ENCODE results near the gene LRRC71. TPM values are rescaled to one million over a fixed set of nuclear protein-coding genes. Genes with fewer than 3 reads are reported as not detected.

Gene LRRC71
- total RNA-seq, 1 donor from 2014 or later, result 0.14 TPM

GRCh38 chr1:156947127-156947526 is 26.7 kb downstream of the LRRC71 start:
- H4K20me1 ChIP-seq (ENCODE audit: insufficient read depth, low read length), result peaks cover 5% of the 10 kb centered on the region
- H3K27ac ChIP-seq (ENCODE audit: low read depth, low read length), result no peak overlapping the region
- no peaks in the 10 kb centered on the region for H3K27me3 Mint-ChIP-seq (ENCODE audit: low read depth, unreplicated experiment)
- no peak overlapping the region for H3K4me3 Mint-ChIP-seq (ENCODE audit: unreplicated experiment)
- no peak overlapping the region for H3K4me3 ChIP-seq (ENCODE audit: insufficient read depth, low read depth, low read length)
- no peaks in the 10 kb centered on the region for H3K79me2 ChIP-seq (ENCODE audit: insufficient read depth, low read length)
- peaks cover 26% of the 10 kb centered on the region for H3K36me3 ChIP-seq (ENCODE audit: insufficient read depth, low read length)
- H3K9me3 ChIP-seq (ENCODE audit: insufficient read depth, low read depth, low read length), result no peaks in the 10 kb centered on the region
- H3K9ac ChIP-seq (ENCODE audit: low read length), result no peak overlapping the region
- no peak overlapping the region for H2AFZ ChIP-seq (ENCODE audit: low read depth, low read length)
- no peak overlapping the region for H3K27ac Mint-ChIP-seq (ENCODE audit: unreplicated experiment)
- H3K9me3 Mint-ChIP-seq (ENCODE audit: unreplicated experiment), result peaks cover 2% of the 10 kb centered on the region
- peaks cover 64% of the 10 kb centered on the region for H3K36me3 Mint-ChIP-seq (ENCODE audit: low read depth, unreplicated experiment)
- FAIRE-seq (no peak), DNase-seq (ENCODE audit: low read depth) (no peak)
- H3K27me3 ChIP-seq (ENCODE audit: insufficient read depth, low read length), result no peaks in the 10 kb centered on the region
- no peaks in the 10 kb centered on the region for H3K4me1 ChIP-seq (ENCODE audit: insufficient read depth, low read length)
- no peak overlapping the region for H3K4me2 ChIP-seq (ENCODE audit: low read length)
- TF ChIP-seq EZH2 (IDR thresholded peaks at IDR 0.05; ENCODE audit: insufficient read depth, low read length) (no peak), CTCF (IDR thresholded peaks at IDR 0.05; ENCODE audit: insufficient read depth, low read depth, low read length) (no peak)
- no peaks in the 10 kb centered on the region for H3K4me1 Mint-ChIP-seq (ENCODE audit: low read depth, unreplicated experiment)

GRCh38 chr1:156947818-156948525 is 27.5 kb downstream of the LRRC71 start:
- no peaks in the 10 kb centered on the region for H3K4me1 ChIP-seq (ENCODE audit: insufficient read depth, low read length)
- H3K27ac ChIP-seq (ENCODE audit: low read depth, low read length), result no peak overlapping the region
- no peaks in the 10 kb centered on the region for H3K27me3 Mint-ChIP-seq (ENCODE audit: low read depth, unreplicated experiment)
- H3K9me3 Mint-ChIP-seq (ENCODE audit: unreplicated experiment), result peaks cover 2% of the 10 kb centered on the region
- H2AFZ ChIP-seq (ENCODE audit: low read depth, low read length), result no peak overlapping the region
- no peak for FAIRE-seq
- H3K79me2 ChIP-seq (ENCODE audit: insufficient read depth, low read length), result no peaks in the 10 kb centered on the region
- peaks cover 61% of the 10 kb centered on the region for H3K36me3 Mint-ChIP-seq (ENCODE audit: low read depth, unreplicated experiment)
- no peaks in the 10 kb centered on the region for H3K4me1 Mint-ChIP-seq (ENCODE audit: low read depth, unreplicated experiment)
- peaks cover 5% of the 10 kb centered on the region for H4K20me1 ChIP-seq (ENCODE audit: insufficient read depth, low read length)
- H3K4me3 ChIP-seq (ENCODE audit: insufficient read depth, low read depth, low read length), result no peak overlapping the region
- peaks cover 21% of the 10 kb centered on the region for H3K36me3 ChIP-seq (ENCODE audit: insufficient read depth, low read length)
- H3K4me3 Mint-ChIP-seq (ENCODE audit: unreplicated experiment), result no peak overlapping the region
- H3K9ac ChIP-seq (ENCODE audit: low read length), result no peak overlapping the region
- TF ChIP-seq EZH2 (IDR thresholded peaks at IDR 0.05; ENCODE audit: insufficient read depth, low read length) (no peak), CTCF (IDR thresholded peaks at IDR 0.05; ENCODE audit: insufficient read depth, low read depth, low read length) (no peak)
- H3K9me3 ChIP-seq (ENCODE audit: insufficient read depth, low read depth, low read length), result no peaks in the 10 kb centered on the region
- DNase-seq (ENCODE audit: low read depth), result no peak
- no peak overlapping the region for H3K27ac Mint-ChIP-seq (ENCODE audit: unreplicated experiment)
- no peaks in the 10 kb centered on the region for H3K27me3 ChIP-seq (ENCODE audit: insufficient read depth, low read length)
- no peak overlapping the region for H3K4me2 ChIP-seq (ENCODE audit: low read length)

- H2AFZ ChIP-seq (ENCODE audit: low read depth, low read length), result no peak overlapping the region
- no peaks in the 10 kb centered on the region for H3K4me1 ChIP-seq (ENCODE audit: insufficient read depth, low read length)
- DNase-seq (ENCODE audit: low read depth) (no peak), FAIRE-seq (no peak)
- H3K36me3 ChIP-seq (ENCODE audit: insufficient read depth, low read length), result peaks cover 18% of the 10 kb centered on the region
- Mint-ChIP-seq H3K27me3 (ENCODE audit: low read depth, unreplicated experiment) (no peaks in the 10 kb centered on the region), H3K4me1 (ENCODE audit: low read depth, unreplicated experiment) (no peaks in the 10 kb centered on the region), H3K36me3 (ENCODE audit: low read depth, unreplicated experiment) (peaks cover 57% of the 10 kb centered on the region), H3K4me3 (ENCODE audit: unreplicated experiment) (no peak overlapping the region), H3K27ac (ENCODE audit: unreplicated experiment) (no peak overlapping the region), H3K9me3 (ENCODE audit: unreplicated experiment) (peaks cover 2% of the 10 kb centered on the region)
- H3K79me2 ChIP-seq (ENCODE audit: insufficient read depth, low read length), result no peaks in the 10 kb centered on the region
- no peak overlapping the region for H3K27ac ChIP-seq (ENCODE audit: low read depth, low read length)
- no peak for TF ChIP-seq CTCF (IDR thresholded peaks at IDR 0.05; ENCODE audit: insufficient read depth, low read depth, low read length)
- TF ChIP-seq EZH2 (IDR thresholded peaks at IDR 0.05; ENCODE audit: insufficient read depth, low read length), result no peak
- no peak overlapping the region for H3K4me2 ChIP-seq (ENCODE audit: low read length)
- no peaks in the 10 kb centered on the region for H3K27me3 ChIP-seq (ENCODE audit: insufficient read depth, low read length)
- peaks cover 5% of the 10 kb centered on the region for H4K20me1 ChIP-seq (ENCODE audit: insufficient read depth, low read length)
- no peaks in the 10 kb centered on the region for H3K9me3 ChIP-seq (ENCODE audit: insufficient read depth, low read depth, low read length)
- H3K4me3 ChIP-seq (ENCODE audit: insufficient read depth, low read depth, low read length), result no peak overlapping the region
- no peak overlapping the region for H3K9ac ChIP-seq (ENCODE audit: low read length)
Observed at GRCh38 chr1:156948708-156949107, 28.3 kb downstream of the LRRC71 start.

Measured in astrocyte (in vitro differentiated cells and primary cell).